Body of pancreas (tissue), 4 donors: ENCODE data around the gene ARMS2.

Experiments
- CTCF ChIP-seq, 7 experiments: fragments of 450-650 bp in 4 of 7; fragments of 200-600 bp in 3 of 7; sonication (generic) in 3 of 7; IDR thresholded peaks; one replicate each; pipeline ENCODE4 v1.5.1; 2016 to 2019; ENCODE audit warnings: antibody characterized with exemption in 7 of 7
- POLR2A ChIP-seq, 3 donors: fragments of 450-650 bp; IDR thresholded peaks; one replicate each; pipeline ENCODE4 v1.6.1; 2016; ENCODE audit warnings: antibody characterized with exemption in 3 of 3, mild to moderate bottlenecking in 2 of 3

DNA sequence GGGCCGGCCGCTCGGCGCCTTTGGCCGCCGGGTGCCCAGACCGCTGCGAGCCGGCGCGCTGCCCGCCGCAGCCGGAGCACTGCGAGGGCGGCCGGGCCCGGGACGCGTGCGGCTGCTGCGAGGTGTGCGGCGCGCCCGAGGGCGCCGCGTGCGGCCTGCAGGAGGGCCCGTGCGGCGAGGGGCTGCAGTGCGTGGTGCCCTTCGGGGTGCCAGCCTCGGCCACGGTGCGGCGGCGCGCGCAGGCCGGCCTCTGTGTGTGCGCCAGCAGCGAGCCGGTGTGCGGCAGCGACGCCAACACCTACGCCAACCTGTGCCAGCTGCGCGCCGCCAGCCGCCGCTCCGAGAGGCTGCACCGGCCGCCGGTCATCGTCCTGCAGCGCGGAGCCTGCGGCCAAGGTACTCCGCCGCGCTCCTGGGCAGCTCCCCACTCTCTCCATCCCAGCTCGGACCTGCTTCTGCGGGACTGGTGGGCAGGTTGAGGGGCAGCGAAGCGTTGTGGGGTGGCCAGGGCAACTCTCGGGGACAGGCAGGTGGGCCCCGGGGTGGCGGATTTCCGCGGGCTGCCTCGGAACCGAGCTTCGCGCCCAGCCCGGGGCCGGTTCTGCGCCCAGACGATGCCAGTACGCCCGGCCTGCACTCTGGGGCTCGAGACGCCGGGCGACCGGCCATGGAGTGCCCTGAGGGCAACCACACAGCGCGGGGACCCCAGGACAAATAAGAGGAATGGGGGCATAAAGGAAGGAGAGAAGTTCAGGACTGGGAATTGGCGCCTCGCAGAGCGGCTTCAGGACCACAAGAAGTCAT is 7.5 kb downstream of the ARMS2 start:
- TF ChIP-seq CTCF (IDR thresholded peaks at IDR 0.05) (peak in 1 of 7 experiments; percentile 23), POLR2A (IDR thresholded peaks at IDR 0.05) (no peak)
